NCI-H1048 (cell line): Measurements from ENCODE around the gene HOXA9.
A peak's percentile ranks its signal among the peaks of the same experiment; 100 is the strongest.

ENCODE experiments used
- DNase-seq: peaks from one replicate; lab custom pipeline; 2025; lab: John Stamatoyannopoulos, UW

Gene HOXA9

GRCh38 chr7:27176524-27176845 is 11.1 kb upstream of the HOXA9 start:
- DNase-seq = no peak

GRCh38 chr7:27175626-27176523 is 10.5 kb upstream of the HOXA9 start:
- DNase-seq = no peak

GRCh38 chr7:27174874-27175625 is 9.7 kb upstream of the HOXA9 start:
- no peak for DNase-seq

- no peak for DNase-seq
Measured at GRCh38 chr7:27173956-27174873, 8.9 kb upstream of the HOXA9 start, which contains the start of gene HOXA10. HOXA10 (minus strand) TSS chr7:27174320; CDS start chr7:27174306, 14 bp downstream.

GRCh38 chr7:27173511-27173955 is 8.2 kb upstream of the HOXA9 start:
- no peak for DNase-seq

- DNase-seq = no peak
Measured at GRCh38 chr7:27172823-27173510, 7.6 kb upstream of the HOXA9 start.

- no peak for DNase-seq
Measured at GRCh38 chr7:27172315-27172774, 7.0 kb upstream of the HOXA9 start.

GRCh38 chr7:27171637-27172314 is 6.4 kb upstream of the HOXA9 start:
- no peak for DNase-seq

- no peak for DNase-seq
Measured at GRCh38 chr7:27171325-27171636, 5.9 kb upstream of the HOXA9 start.

- no peak for DNase-seq
Measured at GRCh38 chr7:27170426-27171324, 5.3 kb upstream of the HOXA9 start.

- DNase-seq = no peak
Measured at GRCh38 chr7:27169658-27170425, 4.5 kb upstream of the HOXA9 start.

GRCh38 chr7:27168265-27168947 is 3.1 kb upstream of the HOXA9 start:
- no peak for DNase-seq

GRCh38 chr7:27167916-27168264 is 2.6 kb upstream of the HOXA9 start:
- DNase-seq = no peak

- no peak for DNase-seq
Measured at GRCh38 chr7:27166531-27167505, 1.5 kb upstream of the HOXA9 start.

- peak; percentile 58 for DNase-seq
Measured at GRCh38 chr7:27165996-27166530, 726 bp upstream of the HOXA9 start.

GRCh38 chr7:27164367-27165088 is 809 bp downstream of the HOXA9 start:
- DNase-seq = no peak

- DNase-seq = no peak
Measured at GRCh38 chr7:27164045-27164366, 1.3 kb downstream of the HOXA9 start.
